Measurements from ENCODE around the gene CD3D.

CD3D gene

GRCh38 chr11:118374729-118375128 is 32.2 kb upstream of the CD3D start:
- ChIA-PET POLR2A (no interaction called here), CTCF (interaction anchor here (1.8 to 6.0 kb wide), 2 partner anchors 10 to 11 kb away, joined by 9 to 44 read pairs; no protein-coding TSS in a partner anchor)
- no peak for TF ChIP-seq CTCF (IDR thresholded peaks at IDR 0.05; ENCODE audit: control extremely low read depth, extremely low read depth, low read depth, missing control alignments)
- DNase-seq (ENCODE audit: extremely low spot score) = no peak

- POLR2A ChIA-PET = no interaction called here
- no peak for DNase-seq (ENCODE audit: extremely low spot score)
- CTCF ChIA-PET = interaction anchor here (1.1 to 1.8 kb wide), 5 partner anchors 10 to 35 kb away, joined by 3 to 6 read pairs (median 4); no protein-coding TSS in a partner anchor
- no peak for TF ChIP-seq CTCF (IDR thresholded peaks at IDR 0.05; ENCODE audit: control extremely low read depth, extremely low read depth, low read depth, missing control alignments)
These were observed 31.4 kb upstream of the CD3D start for GRCh38 chr11:118373871-118374270.

DNA sequence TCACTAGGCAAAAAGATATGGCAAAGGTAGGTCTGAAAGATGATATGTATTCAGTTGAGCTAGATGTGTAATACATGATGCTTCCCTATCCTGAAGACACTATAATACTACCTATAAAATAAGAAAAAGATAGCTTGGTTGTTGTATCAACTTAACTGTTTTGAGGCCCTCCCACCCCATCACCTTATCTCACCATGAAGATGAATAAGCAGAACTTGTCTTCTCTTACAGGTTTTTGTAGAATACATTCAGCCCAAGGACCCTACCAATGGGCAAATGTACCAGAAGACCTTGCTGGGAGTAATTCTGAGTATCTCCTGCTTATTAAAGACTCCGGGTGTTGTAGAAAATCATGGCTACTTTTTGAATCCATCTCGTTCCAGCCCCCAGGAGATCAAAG is 30.8 kb upstream of the CD3D start:
- ChIA-PET POLR2A (interaction anchor here (0.6 to 1.0 kb wide), 2 partner anchors 9 to 10 kb away, joined by 3 read pairs; no protein-coding TSS in a partner anchor), CTCF (interaction anchor here (0.9 to 1.8 kb wide), 6 partner anchors 8 to 36 kb away, joined by 3 to 6 read pairs (median 4); no protein-coding TSS in a partner anchor)
- TF ChIP-seq CTCF (IDR thresholded peaks at IDR 0.05; ENCODE audit: control extremely low read depth, extremely low read depth, low read depth, missing control alignments) = no peak
- DNase-seq (ENCODE audit: extremely low spot score) = no peak

- DNase-seq (ENCODE audit: extremely low spot score) = no peak
- CTCF ChIA-PET = no interaction called here
- TF ChIP-seq CTCF (IDR thresholded peaks at IDR 0.05; ENCODE audit: control extremely low read depth, extremely low read depth, low read depth, missing control alignments) = no peak
- POLR2A ChIA-PET = no interaction called here
These were observed 28.3 kb upstream of the CD3D start for GRCh38 chr11:118370774-118371173.

GRCh38 chr11:118366287-118366686 is 23.8 kb upstream of the CD3D start:
- DNase-seq (ENCODE audit: extremely low spot score) = no peak
- CTCF ChIA-PET = interaction anchor here (0.6 to 8.3 kb wide), 8 partner anchors 11 to 1955 kb away, joined by 3 to 44 read pairs (median 4); no protein-coding TSS in a partner anchor
- POLR2A ChIA-PET = no interaction called here
- no peak for TF ChIP-seq CTCF (IDR thresholded peaks at IDR 0.05; ENCODE audit: control extremely low read depth, extremely low read depth, low read depth, missing control alignments)

DNA sequence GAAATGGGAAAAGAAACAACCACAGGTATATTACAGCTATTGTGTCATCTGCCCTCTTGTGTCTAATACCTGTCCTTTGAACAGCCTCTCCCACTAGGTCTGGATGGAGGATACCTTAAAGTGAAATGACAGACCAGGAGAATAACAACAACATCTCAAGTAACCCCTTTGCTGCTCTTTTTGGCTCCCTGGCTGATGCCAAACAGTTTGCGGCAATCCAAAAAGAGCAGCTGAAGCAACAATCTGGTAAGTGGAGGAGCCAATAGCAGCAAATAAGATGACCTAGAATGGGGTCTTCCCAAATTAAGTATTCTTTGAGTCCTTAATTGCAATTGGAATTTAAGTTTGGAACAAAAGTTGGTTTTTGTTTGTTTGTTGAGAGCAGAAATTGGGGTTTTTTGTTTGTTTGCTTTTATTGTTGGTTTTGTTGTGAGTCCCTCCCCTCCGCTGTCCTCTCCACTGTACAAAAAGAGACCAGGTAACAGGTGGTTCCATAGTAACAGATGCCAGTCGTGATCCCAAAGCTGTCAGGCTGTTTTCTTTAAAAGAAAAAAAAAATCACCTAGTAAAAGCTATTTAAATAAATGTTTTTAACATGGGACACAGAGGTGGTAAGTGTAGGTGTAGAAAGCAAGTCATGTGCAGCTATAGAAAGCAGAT is 22.6 kb upstream of the CD3D start:
- ChIA-PET POLR2A (interaction anchor here (1.5 kb wide), 1 partner anchor 73 kb away, joined by 20 read pairs; no protein-coding TSS in a partner anchor), CTCF (interaction anchor here (0.9 to 8.3 kb wide), 6 partner anchors 13 to 193 kb away, joined by 3 to 44 read pairs (median 6); no protein-coding TSS in a partner anchor)
- TF ChIP-seq CTCF (IDR thresholded peaks at IDR 0.05; ENCODE audit: control extremely low read depth, extremely low read depth, low read depth, missing control alignments) = no peak
- no peak for DNase-seq (ENCODE audit: extremely low spot score)
